ENCODE results near the gene ZNF668.

The ZNF668 gene

DNA sequence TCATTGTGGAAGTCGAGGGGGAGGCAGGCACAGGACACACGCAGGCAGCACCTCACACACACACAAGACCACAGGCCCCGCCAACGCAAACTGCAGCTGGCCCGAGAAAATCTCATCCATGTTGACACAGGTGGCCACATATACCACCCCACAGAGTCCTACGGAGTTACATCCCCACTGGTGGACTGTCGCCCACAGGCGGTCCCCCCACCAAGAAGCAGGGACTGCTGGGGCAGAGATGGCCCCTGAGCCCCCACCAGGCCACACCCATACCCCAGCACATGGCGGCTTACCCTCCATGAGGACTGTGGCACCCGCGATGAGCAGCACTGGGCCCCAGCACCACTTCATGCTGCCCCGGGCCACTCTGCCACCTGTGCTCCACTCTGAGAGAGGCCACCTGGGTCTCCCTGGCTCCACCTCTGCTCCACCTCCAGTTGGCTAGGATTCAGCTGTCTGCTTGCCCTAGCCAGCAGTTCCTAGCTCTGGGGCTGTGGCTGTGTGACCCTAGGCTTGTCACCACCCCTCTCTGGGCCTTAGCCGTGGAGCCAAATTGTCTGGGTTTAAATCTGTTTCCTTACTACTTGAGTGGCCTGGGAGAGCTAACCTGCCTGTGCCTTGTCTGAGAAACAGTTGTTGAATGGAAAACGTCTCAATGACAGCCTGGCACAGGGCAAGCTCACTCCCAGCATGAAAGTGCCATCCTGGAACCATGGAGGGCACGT, 14.6 kb upstream of the ZNF668 start, which contains the start of gene PRSS53:
PRSS53 (minus strand) TSS at position 485 of the 725 bp plus-strand sequence; CDS start at position 351, 134 bp downstream.
- no peak for DNase-seq (ENCODE audit: low read depth)
- no peak within 1 kb of the TSS for H3K4me3 ChIP-seq (ENCODE audit: low read length)
- TF ChIP-seq, protein P1, sequence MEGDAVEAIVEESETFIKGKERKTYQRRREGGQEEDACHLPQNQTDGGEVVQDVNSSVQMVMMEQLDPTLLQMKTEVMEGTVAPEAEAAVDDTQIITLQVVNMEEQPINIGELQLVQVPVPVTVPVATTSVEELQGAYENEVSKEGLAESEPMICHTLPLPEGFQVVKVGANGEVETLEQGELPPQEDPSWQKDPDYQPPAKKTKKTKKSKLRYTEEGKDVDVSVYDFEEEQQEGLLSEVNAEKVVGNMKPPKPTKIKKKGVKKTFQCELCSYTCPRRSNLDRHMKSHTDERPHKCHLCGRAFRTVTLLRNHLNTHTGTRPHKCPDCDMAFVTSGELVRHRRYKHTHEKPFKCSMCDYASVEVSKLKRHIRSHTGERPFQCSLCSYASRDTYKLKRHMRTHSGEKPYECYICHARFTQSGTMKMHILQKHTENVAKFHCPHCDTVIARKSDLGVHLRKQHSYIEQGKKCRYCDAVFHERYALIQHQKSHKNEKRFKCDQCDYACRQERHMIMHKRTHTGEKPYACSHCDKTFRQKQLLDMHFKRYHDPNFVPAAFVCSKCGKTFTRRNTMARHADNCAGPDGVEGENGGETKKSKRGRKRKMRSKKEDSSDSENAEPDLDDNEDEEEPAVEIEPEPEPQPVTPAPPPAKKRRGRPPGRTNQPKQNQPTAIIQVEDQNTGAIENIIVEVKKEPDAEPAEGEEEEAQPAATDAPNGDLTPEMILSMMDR (conservative IDR thresholded peaks at IDR 0.05; ENCODE audit: low read depth, low read length): no peak

DNA sequence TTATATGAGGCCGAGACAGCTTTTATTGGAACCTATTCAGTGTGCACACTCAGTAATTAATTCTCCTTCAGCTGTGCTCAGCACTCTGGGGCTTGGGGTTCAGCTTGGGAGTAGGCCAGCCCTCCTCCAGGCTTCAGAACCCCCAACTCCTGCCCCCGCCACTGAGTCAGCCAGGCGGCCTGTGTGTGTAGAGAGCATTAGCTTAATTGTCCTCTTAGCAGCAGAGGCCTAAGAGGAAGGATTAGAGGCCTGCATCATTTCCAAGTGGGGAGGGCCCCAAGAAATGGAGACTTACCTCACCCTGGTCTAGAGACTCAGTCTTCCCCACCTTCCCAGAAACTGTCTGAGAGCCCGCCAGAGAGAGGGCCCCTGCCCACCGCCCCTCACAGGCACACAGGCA, 13.9 kb upstream of the ZNF668 start:
- no peak overlapping the region for H3K4me3 ChIP-seq (ENCODE audit: low read length)
- no peak for DNase-seq (ENCODE audit: low read depth)
- TF ChIP-seq, protein P1 (conservative IDR thresholded peaks at IDR 0.05; ENCODE audit: low read depth, low read length): no peak

DNA sequence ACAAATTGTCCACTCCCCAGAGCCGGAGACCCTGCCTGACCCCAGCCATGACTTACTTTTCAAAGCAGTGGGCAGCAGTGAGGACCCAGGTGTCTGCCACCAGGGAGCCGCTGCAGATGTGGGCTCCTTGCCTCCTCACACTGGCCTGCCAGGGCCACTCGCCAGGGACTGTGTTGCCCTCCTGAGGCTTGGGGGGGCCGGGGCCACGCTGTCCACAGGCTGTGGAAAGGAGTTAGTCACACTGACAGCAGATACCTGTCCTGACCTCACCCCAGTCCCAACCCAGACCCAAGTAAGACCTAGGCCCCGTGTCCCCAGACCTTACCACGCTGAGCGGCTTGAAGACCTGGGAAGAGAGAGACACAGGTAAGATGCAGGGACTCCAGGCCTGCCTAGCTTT, 13.4 kb upstream of the ZNF668 start:
- DNase-seq (ENCODE audit: low read depth): no peak
- no peak overlapping the region for H3K4me3 ChIP-seq (ENCODE audit: low read length)
- TF ChIP-seq, protein P1 (conservative IDR thresholded peaks at IDR 0.05; ENCODE audit: low read depth, low read length): no peak

DNA sequence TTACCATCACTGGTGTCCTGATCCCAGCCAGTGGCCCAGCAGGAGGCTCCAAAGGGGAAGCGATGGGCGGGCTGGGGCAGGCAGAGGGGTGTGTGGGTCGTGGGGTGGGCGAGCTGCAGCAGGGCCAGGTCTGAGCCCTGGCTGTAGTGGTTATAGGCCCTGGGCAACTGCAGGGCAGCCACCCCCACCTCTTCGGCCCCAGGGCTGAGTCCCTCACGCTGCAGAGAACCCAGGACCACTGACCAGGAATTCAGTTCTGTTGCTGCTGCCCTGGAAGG, 12.5 kb upstream of the ZNF668 start:
- DNase-seq (ENCODE audit: low read depth): no peak
- H3K4me3 ChIP-seq (ENCODE audit: low read length): no peak overlapping the region
- TF ChIP-seq, protein P1 (conservative IDR thresholded peaks at IDR 0.05; ENCODE audit: low read depth, low read length): no peak

DNA sequence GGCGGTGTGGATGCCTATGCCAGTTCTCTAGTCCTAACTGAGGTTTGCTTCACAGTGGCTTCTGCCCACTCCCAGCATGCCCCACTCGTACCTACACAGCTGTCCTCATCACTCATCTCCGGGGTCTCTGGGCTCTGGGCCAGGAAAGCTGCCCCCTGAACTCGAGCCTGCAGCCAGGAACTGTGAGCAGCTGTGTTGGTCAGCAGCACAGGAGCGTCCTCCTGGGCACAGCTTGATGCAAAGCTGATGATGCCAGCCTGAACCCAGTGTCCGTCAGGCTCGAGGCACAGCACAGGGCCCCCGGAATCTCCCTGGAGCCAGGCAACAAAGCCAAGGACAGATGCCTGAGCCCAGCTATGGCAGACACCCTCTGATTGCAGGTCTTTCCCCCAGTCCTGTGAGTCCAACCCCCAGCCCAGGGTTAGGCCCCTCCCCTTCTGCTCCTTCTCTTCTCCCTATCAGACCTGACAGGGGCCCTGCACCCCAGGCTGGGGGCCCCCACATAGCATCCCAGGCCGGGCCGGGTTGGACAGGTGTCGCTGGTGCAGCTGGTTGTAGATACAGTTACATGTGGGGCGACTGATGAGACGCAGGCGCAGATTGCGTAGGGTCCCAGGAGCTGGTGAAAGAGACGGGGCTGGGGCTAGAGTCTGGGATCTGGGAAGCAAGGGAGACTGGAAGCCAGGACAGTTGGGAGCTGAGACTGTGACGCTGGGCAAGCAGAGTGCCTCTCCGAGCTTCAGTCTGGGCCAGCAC, 12.0 kb upstream of the ZNF668 start:
- DNase-seq (ENCODE audit: low read depth): no peak
- TF ChIP-seq, protein P1 (conservative IDR thresholded peaks at IDR 0.05; ENCODE audit: low read depth, low read length): no peak
- H3K4me3 ChIP-seq (ENCODE audit: low read length): no peak overlapping the region

DNA sequence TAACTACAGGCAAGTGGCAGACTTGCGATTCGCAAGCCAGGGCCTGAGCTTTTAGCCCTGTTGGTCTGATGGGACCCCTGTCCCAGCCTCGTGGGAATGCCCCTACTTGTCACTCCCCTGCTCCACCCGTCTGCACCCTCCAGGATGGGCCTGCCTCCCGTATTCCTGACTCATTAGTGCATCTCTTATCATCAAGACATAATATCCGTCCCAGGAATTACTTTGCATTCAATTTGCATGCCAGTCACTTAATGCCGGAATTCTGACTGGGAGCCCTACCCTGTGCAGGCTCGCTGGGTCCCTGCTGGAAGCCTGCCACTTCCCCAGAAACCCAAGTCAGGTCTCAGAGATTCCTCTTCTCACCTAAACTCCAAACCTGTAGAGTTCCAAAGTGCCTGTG, 11.4 kb upstream of the ZNF668 start:
- H3K4me3 ChIP-seq (ENCODE audit: low read length): no peak overlapping the region
- DNase-seq (ENCODE audit: low read depth): no peak
- TF ChIP-seq, protein P1 (conservative IDR thresholded peaks at IDR 0.05; ENCODE audit: low read depth, low read length): no peak
